ENCODE results near the gene HDAC4.

Gene HDAC4

GRCh38 chr2:239212121-239212928 lies 188.5 kb downstream of the HDAC4 start:
- Histone ChIP-seq H2AFZ (ENCODE audit: low read depth, low read length, severe bottlenecking) (no peak overlapping the region), H4K20me1 (ENCODE audit: low read depth, low read length) (0 out of 2 replicates have a peak, but pooled peaks cover 3% of the 10 kb centered on the region), H3K36me3 (ENCODE audit: low read length) (no peaks in the 10 kb centered on the region)

DNA sequence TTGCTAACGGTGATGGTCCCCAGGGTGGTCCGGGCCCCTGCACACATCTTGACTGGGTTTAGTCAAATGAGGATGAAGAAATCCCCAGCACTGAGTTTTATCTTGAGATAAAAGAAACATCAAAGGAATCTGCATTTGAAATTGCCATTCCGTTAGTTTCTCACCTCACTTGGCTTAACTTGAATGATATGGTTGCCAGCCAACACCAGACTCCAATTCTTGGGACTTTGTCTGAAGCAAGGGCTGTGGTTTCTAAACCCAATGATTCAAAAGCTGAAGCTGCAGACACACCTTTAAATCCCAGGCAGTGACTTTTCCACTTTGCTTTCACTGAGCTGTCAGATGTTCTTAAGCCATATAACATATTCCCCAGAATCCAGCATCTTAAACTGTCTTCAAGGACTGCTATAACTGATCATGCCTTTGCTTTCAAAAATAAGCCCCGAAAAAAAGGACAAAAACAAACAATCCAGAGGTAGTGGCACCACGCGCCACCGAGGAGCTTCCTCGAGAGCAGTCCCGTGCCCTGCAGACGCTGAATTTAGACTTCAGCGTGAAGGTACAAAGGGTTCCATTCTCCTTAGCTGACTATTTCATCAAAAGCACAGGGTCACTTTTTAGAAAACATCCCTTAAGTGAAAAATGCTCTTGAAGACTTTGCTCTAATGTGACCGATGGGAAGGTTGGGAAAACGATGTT lies 189.3 kb downstream of the HDAC4 start:
- Histone ChIP-seq H2AFZ (ENCODE audit: low read depth, low read length, severe bottlenecking) (no peak overlapping the region), H3K79me2 (ENCODE audit: insufficient read depth, low read length) (no peaks in the 10 kb centered on the region), H3F3A (ENCODE audit: insufficient read depth) (no peaks in the 10 kb centered on the region), H3K36me3 (ENCODE audit: low read length) (no peaks in the 10 kb centered on the region), H4K20me1 (ENCODE audit: low read depth, low read length) (0 out of 2 replicates have a peak, but pooled peaks cover 3% of the 10 kb centered on the region), H3K9me3 (ENCODE audit: insufficient read depth, low read length) (no peaks in the 10 kb centered on the region), H3K4me2 (ENCODE audit: low read depth, low read length, poor library complexity, severe bottlenecking) (no peak overlapping the region), H3K9me2 (replicated peaks; ENCODE audit: insufficient read depth, low read length) (no peaks in the 10 kb centered on the region), H3K9ac (ENCODE audit: low read length) (no peak overlapping the region), H3K4me3 (ENCODE audit: insufficient read depth, low read length, poor library complexity, severe bottlenecking) (no peak overlapping the region), H3K27ac (ENCODE audit: low read depth, low read length) (no peak overlapping the region), H3K27me3 (ENCODE audit: low read length) (no peaks in the 10 kb centered on the region)
- no peak for TF ChIP-seq EZH2phosphoT487 (conservative IDR thresholded peaks at IDR 0.05; ENCODE audit: low read length)
- TF ChIP-seq, protein P1, sequence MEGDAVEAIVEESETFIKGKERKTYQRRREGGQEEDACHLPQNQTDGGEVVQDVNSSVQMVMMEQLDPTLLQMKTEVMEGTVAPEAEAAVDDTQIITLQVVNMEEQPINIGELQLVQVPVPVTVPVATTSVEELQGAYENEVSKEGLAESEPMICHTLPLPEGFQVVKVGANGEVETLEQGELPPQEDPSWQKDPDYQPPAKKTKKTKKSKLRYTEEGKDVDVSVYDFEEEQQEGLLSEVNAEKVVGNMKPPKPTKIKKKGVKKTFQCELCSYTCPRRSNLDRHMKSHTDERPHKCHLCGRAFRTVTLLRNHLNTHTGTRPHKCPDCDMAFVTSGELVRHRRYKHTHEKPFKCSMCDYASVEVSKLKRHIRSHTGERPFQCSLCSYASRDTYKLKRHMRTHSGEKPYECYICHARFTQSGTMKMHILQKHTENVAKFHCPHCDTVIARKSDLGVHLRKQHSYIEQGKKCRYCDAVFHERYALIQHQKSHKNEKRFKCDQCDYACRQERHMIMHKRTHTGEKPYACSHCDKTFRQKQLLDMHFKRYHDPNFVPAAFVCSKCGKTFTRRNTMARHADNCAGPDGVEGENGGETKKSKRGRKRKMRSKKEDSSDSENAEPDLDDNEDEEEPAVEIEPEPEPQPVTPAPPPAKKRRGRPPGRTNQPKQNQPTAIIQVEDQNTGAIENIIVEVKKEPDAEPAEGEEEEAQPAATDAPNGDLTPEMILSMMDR (IDR thresholded peaks at IDR 0.05; ENCODE audit: insufficient read depth, low read length, poor library complexity, severe bottlenecking) = no peak

More at GRCh38 chr2:239212121-239212928, 188.5 kb downstream of the HDAC4 start:
- H3K9ac ChIP-seq (ENCODE audit: low read length) = no peak overlapping the region
- H3K27me3 ChIP-seq (ENCODE audit: low read length) = no peaks in the 10 kb centered on the region
- no peak overlapping the region for H3K4me3 ChIP-seq (ENCODE audit: insufficient read depth, low read length, poor library complexity, severe bottlenecking)
- H3K9me2 ChIP-seq (replicated peaks; ENCODE audit: insufficient read depth, low read length) = no peaks in the 10 kb centered on the region
- no peaks in the 10 kb centered on the region for H3K79me2 ChIP-seq (ENCODE audit: insufficient read depth, low read length)
- H3K4me2 ChIP-seq (ENCODE audit: low read depth, low read length, poor library complexity, severe bottlenecking) = no peak overlapping the region
- no peak overlapping the region for H3K27ac ChIP-seq (ENCODE audit: low read depth, low read length)
- TF ChIP-seq, protein P1 (IDR thresholded peaks at IDR 0.05; ENCODE audit: insufficient read depth, low read length, poor library complexity, severe bottlenecking) = no peak
- no peak for TF ChIP-seq EZH2phosphoT487 (conservative IDR thresholded peaks at IDR 0.05; ENCODE audit: low read length)
- no peaks in the 10 kb centered on the region for H3K9me3 ChIP-seq (ENCODE audit: insufficient read depth, low read length)
- no peaks in the 10 kb centered on the region for H3F3A ChIP-seq (ENCODE audit: insufficient read depth)

- Histone ChIP-seq H3K9me3 (ENCODE audit: insufficient read depth, low read length) (no peaks in the 10 kb centered on the region), H3K36me3 (ENCODE audit: low read length) (no peaks in the 10 kb centered on the region), H3K9me2 (replicated peaks; ENCODE audit: insufficient read depth, low read length) (no peaks in the 10 kb centered on the region), H3K27ac (ENCODE audit: low read depth, low read length) (no peak overlapping the region), H2AFZ (ENCODE audit: low read depth, low read length, severe bottlenecking) (no peak overlapping the region), H3K4me3 (ENCODE audit: insufficient read depth, low read length, poor library complexity, severe bottlenecking) (no peak overlapping the region), H3K27me3 (ENCODE audit: low read length) (no peaks in the 10 kb centered on the region), H4K20me1 (ENCODE audit: low read depth, low read length) (0 out of 2 replicates have a peak, but pooled peaks cover 3% of the 10 kb centered on the region), H3K9ac (ENCODE audit: low read length) (no peak overlapping the region), H3K4me2 (ENCODE audit: low read depth, low read length, poor library complexity, severe bottlenecking) (no peak overlapping the region), H3F3A (ENCODE audit: insufficient read depth) (no peaks in the 10 kb centered on the region), H3K79me2 (ENCODE audit: insufficient read depth, low read length) (no peaks in the 10 kb centered on the region)
- TF ChIP-seq, protein P1 (IDR thresholded peaks at IDR 0.05; ENCODE audit: insufficient read depth, low read length, poor library complexity, severe bottlenecking) = no peak
- no peak for TF ChIP-seq EZH2phosphoT487 (conservative IDR thresholded peaks at IDR 0.05; ENCODE audit: low read length)
Measured at GRCh38 chr2:239209783-239210182, 191.0 kb downstream of the HDAC4 start.
